ENCODE data around the gene RNF223.
"Not testable (repeated sequence)": the region's sequence is repeated elsewhere in the genome, so short reads cannot be mapped to it uniquely, and the experiment has no call there.

RNF223 gene

GRCh38 chr1:1109743-1110142 lies 35.6 kb upstream of the RNF223 start:
- no peak for DNase-seq (ENCODE audit: low read depth)

- no peak for DNase-seq (ENCODE audit: low read depth)
Measured at GRCh38 chr1:1106510-1107221, 32.6 kb upstream of the RNF223 start.

GRCh38 chr1:1104152-1104551 lies 30.0 kb upstream of the RNF223 start:
- peak; percentile 49 for DNase-seq (ENCODE audit: low read depth)

GRCh38 chr1:1101503-1101902 lies 27.4 kb upstream of the RNF223 start:
- no peak for DNase-seq (ENCODE audit: low read depth)

- DNase-seq (ENCODE audit: low read depth), result no peak
Measured at GRCh38 chr1:1100296-1100695, 26.2 kb upstream of the RNF223 start.

GRCh38 chr1:1099506-1100183 lies 25.5 kb upstream of the RNF223 start:
- DNase-seq (ENCODE audit: low read depth), result no peak

- no peak for DNase-seq (ENCODE audit: low read depth)
Measured at GRCh38 chr1:1098681-1099421, 24.7 kb upstream of the RNF223 start.

- not testable (repeated sequence) for DNase-seq (ENCODE audit: low read depth)
Measured at GRCh38 chr1:1096136-1096535, 22.0 kb upstream of the RNF223 start.

GRCh38 chr1:1094981-1095380 lies 20.9 kb upstream of the RNF223 start:
- DNase-seq (ENCODE audit: low read depth), result no peak

- DNase-seq (ENCODE audit: low read depth), result no peak
Measured at GRCh38 chr1:1093610-1093943, 19.5 kb upstream of the RNF223 start.

GRCh38 chr1:1092894-1093609 lies 18.9 kb upstream of the RNF223 start:
- DNase-seq (ENCODE audit: low read depth), result no peak

- no peak for DNase-seq (ENCODE audit: low read depth)
Measured at GRCh38 chr1:1092149-1092855, 18.2 kb upstream of the RNF223 start.

- no peak for DNase-seq (ENCODE audit: low read depth)
Measured at GRCh38 chr1:1091344-1092148, 17.4 kb upstream of the RNF223 start.

- DNase-seq (ENCODE audit: low read depth), result no peak
Measured at GRCh38 chr1:1090424-1091343, 16.6 kb upstream of the RNF223 start.

GRCh38 chr1:1089731-1090423 lies 15.8 kb upstream of the RNF223 start:
- no peak for DNase-seq (ENCODE audit: low read depth)

- no peak for DNase-seq (ENCODE audit: low read depth)
Measured at GRCh38 chr1:1088801-1089680, 14.9 kb upstream of the RNF223 start.

GRCh38 chr1:1088029-1088800 lies 14.1 kb upstream of the RNF223 start:
- no peak for DNase-seq (ENCODE audit: low read depth)

Data from EH (cell line).